IPS-NIHi11 (cell line): ENCODE measurements around the gene RGS13.
"Not testable (repeated sequence)": the region's sequence is repeated elsewhere in the genome, so short reads cannot be mapped to it uniquely, and the experiment has no call there.

ENCODE experiments used
- DNase-seq: peaks from one replicate; pipeline ENCODE4 v3.0.0; 2012; ENCODE audit warnings: mixed read lengths, low spot score

RGS13 gene

GRCh38 chr1:192678099-192678498 is 42.2 kb downstream of the RGS13 start:
- no peak for DNase-seq

GRCh38 chr1:192682335-192682734 is 46.4 kb downstream of the RGS13 start:
- DNase-seq = no peak

GRCh38 chr1:192683081-192683480 is 47.1 kb downstream of the RGS13 start:
- not testable (repeated sequence) for DNase-seq

DNA sequence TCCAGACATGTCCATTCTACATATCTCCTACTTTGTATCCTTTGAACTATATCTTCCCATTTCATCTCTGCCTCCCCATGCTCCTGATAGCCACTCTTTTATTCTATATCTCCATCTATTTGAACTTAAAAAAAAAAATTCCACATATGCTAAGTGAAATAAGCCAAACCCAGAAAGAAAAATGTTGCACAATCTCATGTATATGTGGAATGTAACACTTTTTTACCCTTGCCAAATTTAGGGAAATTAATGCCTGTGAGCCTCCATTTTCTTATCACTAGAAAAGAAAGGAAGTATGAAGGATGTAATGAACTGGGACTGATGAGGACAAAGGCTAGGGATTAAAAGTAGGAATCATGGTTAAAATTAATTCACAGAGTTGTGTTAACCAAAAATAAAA is 53.5 kb downstream of the RGS13 start:
- no peak for DNase-seq

- DNase-seq = no peak
Measured at GRCh38 chr1:192691041-192691440, 55.1 kb downstream of the RGS13 start.

GRCh38 chr1:192696082-192696481 is 60.1 kb downstream of the RGS13 start:
- no peak for DNase-seq

DNA sequence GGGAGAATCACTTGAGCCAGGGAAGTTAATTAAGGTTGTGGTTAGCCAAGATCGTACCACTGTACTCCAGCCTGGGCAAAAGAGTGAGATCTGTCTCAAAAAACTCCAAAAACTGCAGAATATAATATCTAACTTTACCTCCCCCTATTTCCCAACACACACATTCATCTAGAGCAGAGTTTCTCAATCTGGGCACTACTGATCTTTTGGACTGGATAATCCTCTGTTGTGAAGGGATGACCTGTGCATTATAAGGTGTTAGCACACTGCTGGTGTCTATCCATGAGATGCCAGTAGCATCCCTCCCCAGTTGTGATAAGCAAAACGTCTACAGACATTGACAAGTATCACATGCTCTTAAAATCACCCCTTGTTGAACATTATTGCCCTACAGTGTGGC is 61.8 kb downstream of the RGS13 start:
- DNase-seq = no peak

GRCh38 chr1:192698731-192699130 is 62.8 kb downstream of the RGS13 start:
- DNase-seq = no peak

GRCh38 chr1:192700834-192701271 is 64.9 kb downstream of the RGS13 start:
- DNase-seq = no peak

GRCh38 chr1:192702212-192702902 is 66.4 kb downstream of the RGS13 start:
- no peak for DNase-seq

- DNase-seq = no peak
Measured at GRCh38 chr1:192703283-192704206, 67.6 kb downstream of the RGS13 start.

DNA sequence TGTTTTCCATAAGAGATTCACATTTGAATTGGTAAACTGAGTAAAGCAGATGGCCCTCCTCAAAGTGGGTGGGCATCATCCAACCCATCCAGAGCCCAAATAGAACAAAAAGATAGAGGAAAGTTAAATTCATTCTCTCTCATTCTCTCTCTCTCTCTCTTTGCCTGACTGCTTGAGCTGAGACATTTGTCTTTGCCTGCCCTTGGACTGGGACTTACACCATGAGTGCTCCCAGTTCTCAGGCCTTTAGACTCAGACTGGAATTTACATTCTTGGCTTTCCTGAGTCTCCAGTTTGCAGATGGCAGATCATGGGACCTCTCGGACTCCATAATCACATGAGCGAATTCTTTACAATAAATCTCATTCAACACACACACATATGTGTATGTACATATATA is 69.6 kb downstream of the RGS13 start:
- DNase-seq = no peak

DNA sequence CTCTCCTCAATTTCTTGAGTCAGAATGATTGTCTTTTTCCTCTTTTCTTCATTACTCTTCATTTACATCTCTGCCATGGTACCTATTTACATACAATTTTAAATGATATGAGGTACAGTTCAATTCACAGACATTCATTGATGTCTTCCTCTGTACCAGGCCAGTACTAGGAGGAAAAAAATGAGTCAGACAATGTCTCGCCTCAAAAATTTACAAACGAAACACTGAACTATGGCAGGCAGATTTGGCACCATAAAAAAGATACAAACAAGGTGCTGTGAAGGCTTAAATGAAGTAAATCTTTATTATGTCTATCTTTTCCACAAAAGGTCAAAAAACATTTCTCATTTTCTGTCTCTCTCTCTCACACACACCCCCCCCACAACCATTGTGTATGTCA is 71.0 kb downstream of the RGS13 start:
- DNase-seq = no peak

- no peak for DNase-seq
Measured at GRCh38 chr1:192707978-192708547, 72.1 kb downstream of the RGS13 start.

- DNase-seq = peak; percentile 50
Measured at GRCh38 chr1:192709544-192709943, 73.6 kb downstream of the RGS13 start.
